PC-9 (cell line): ENCODE data around the gene CADM1. TPM values are rescaled to one million over a fixed set of nuclear protein-coding genes. Genes with fewer than 3 reads are reported as not detected.

ENCODE experiments used
- BruUV-seq: library from RNA; stranded (reverse); fragments of 400-500 nt; replicated peaks from 2 replicates; lab custom pipeline; 2021; lab: Mats Ljungman, UMichigan
- CTCF ChIA-PET: fragments of 300-600 bp; sonication (Branson Sonifier 250); formaldehyde crosslinking; loops from one replicate; lab custom pipeline; 2022; ENCODE audit warnings: antibody characterized with exemption; lab: Charles Lee
- POLR2A ChIA-PET: fragments of 300-600 bp; sonication (Branson Sonifier 250); formaldehyde crosslinking; loops from one replicate; lab custom pipeline; 2022; ENCODE audit warnings: antibody characterized with exemption; ENCODE audit not compliant: unreplicated experiment; lab: Charles Lee
- DNase-seq, 2 experiments: peaks; one replicate each; pipeline versions ENCODE4 v3.0.0 to v3.0.0-alpha.2; 2015 to 2022; ENCODE audit warnings: mixed read lengths in 1 of 2
- H2AFZ ChIP-seq: fragments of 200-600 bp; sonication (generic); 2 replicates; pipeline ENCODE4 v1.8.1; 2017; ENCODE audit warnings: antibody characterized with exemption
- H3F3A ChIP-seq: fragments of 200-600 bp; sonication (generic); 2 replicates; pipeline ENCODE4 v1.8.1; 2017; ENCODE audit warnings: antibody characterized with exemption, mild to moderate bottlenecking, low read depth; ENCODE audit not compliant: insufficient read depth
- H3K27ac ChIP-seq: fragments of 200-600 bp; sonication (generic); 2 replicates; pipeline ENCODE4 v1.6.1; 2016; ENCODE audit warnings: mixed run types
- H3K27me3 ChIP-seq: fragments of 200-600 bp; sonication (generic); 2 replicates; pipeline ENCODE4 v1.6.1; 2016; ENCODE audit warnings: low read depth, mixed run types; ENCODE audit not compliant: insufficient read depth
- H3K36me3 ChIP-seq: fragments of 200-600 bp; sonication (generic); 2 replicates; pipeline ENCODE4 v1.6.1; 2016; ENCODE audit warnings: low read depth, mixed run types
- H3K4me1 ChIP-seq: fragments of 200-600 bp; sonication (generic); replicated peaks from 2 replicates; pipeline ENCODE4 v1.6.1; 2016; ENCODE audit warnings: mixed run types; ENCODE audit not compliant: insufficient read depth
- H3K4me2 ChIP-seq: fragments of 200-600 bp; sonication (generic); 2 replicates; pipeline ENCODE4 v1.6.1; 2017; ENCODE audit warnings: mixed run types
- H3K4me3 ChIP-seq: fragments of 200-600 bp; sonication (generic); 2 replicates; pipeline ENCODE4 v1.6.1; 2016; ENCODE audit warnings: mixed run types
- H3K79me2 ChIP-seq: fragments of 200-600 bp; sonication (generic); 2 replicates; pipeline ENCODE4 v1.6.1; 2017; ENCODE audit warnings: low read depth, mixed run types
- H3K9me2 ChIP-seq: fragments of 200-600 bp; sonication (generic); 2 replicates; pipeline ENCODE4 v1.8.1; 2017; ENCODE audit warnings: mild to moderate bottlenecking; ENCODE audit not compliant: insufficient read depth
- H3K9me3 ChIP-seq: fragments of 200-600 bp; sonication (generic); 2 replicates; pipeline ENCODE4 v1.8.1; 2016; ENCODE audit warnings: low read depth; ENCODE audit not compliant: insufficient read depth
- H4K20me1 ChIP-seq: fragments of 200-600 bp; sonication (generic); 2 replicates; pipeline ENCODE4 v1.8.1; 2017; ENCODE audit not compliant: insufficient read depth
- CTCF ChIP-seq: fragments of 200-600 bp; sonication (generic); conservative IDR thresholded peaks from 2 replicates; pipeline ENCODE4 v1.6.1; 2017; ENCODE audit warnings: mixed run types, antibody characterized with exemption, mild to moderate bottlenecking, moderate library complexity
- EZH2 ChIP-seq: fragments of 200-600 bp; sonication (generic); IDR thresholded peaks from 2 replicates; pipeline ENCODE4 v1.8.0; 2017; ENCODE audit warnings: antibody characterized with exemption, low read depth
- intact Hi-C: fragments of 100-400 bp; cut with micrococcal nuclease; formaldehyde crosslinking; loops from one replicate; pipeline ENCODE4 v1.10.0; 2022; ENCODE audit not compliant: unreplicated experiment
- total RNA-seq: library from RNA; stranded (reverse); gene quantifications from 2 replicates; pipeline ENCODE4 v1.2.3, GENCODE V29; 2021

Gene CADM1
- total RNA-seq, 1 experiment from 2014 or later = not detected

GRCh38 chr11:115396533-115396932 is 107.7 kb downstream of the CADM1 start:
- Histone ChIP-seq H3K4me1 (no peaks in the 10 kb centered on the region), H3K27me3 (peaks cover 7% of the 10 kb centered on the region), H3K9me2 (no peaks in the 10 kb centered on the region), H3K79me2 (no peaks in the 10 kb centered on the region), H2AFZ (no peak overlapping the region), H3K4me2 (no peak overlapping the region), H4K20me1 (no peaks in the 10 kb centered on the region), H3K9me3 (no peaks in the 10 kb centered on the region), H3K27ac (no peak overlapping the region), H3F3A (no peaks in the 10 kb centered on the region), H3K36me3 (no peaks in the 10 kb centered on the region), H3K4me3 (no peak overlapping the region)
- intact Hi-C loops = no loop called here
- POLR2A ChIA-PET = no interaction called here
- TF ChIP-seq EZH2 (no peak), CTCF (no peak)
- no TSS peak for BruUV-seq
- CTCF ChIA-PET = no interaction called here
- DNase-seq = no peak

DNA sequence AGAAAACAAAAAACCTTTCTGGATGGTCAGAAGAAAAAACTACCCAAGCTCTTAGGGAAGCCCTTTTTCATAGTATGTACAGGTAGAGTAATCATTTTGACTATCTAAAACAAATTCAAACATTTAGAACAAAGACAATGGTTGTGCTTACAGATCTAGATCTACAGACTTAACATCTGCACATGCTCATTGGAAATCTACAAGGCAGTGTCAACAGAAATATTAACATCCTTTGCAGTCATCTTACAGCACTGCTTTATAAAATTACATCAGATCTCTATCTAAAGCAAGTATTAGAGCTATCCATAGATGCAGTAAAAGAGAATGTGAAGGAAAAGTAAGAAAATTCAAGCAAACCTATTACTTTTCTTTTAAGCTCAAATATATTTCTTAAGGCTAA is 110.3 kb downstream of the CADM1 start:
- Histone ChIP-seq H3F3A (no peaks in the 10 kb centered on the region), H3K9me3 (no peaks in the 10 kb centered on the region), H3K4me2 (no peak overlapping the region), H2AFZ (no peak overlapping the region), H3K9me2 (no peaks in the 10 kb centered on the region), H3K4me3 (no peak overlapping the region), H3K4me1 (no peaks in the 10 kb centered on the region), H3K27me3 (no peaks in the 10 kb centered on the region), H4K20me1 (no peaks in the 10 kb centered on the region), H3K79me2 (no peaks in the 10 kb centered on the region), H3K27ac (no peak overlapping the region), H3K36me3 (no peaks in the 10 kb centered on the region)
- BruUV-seq = no TSS peak
- intact Hi-C loops = no loop called here
- CTCF ChIA-PET = no interaction called here
- POLR2A ChIA-PET = no interaction called here
- TF ChIP-seq CTCF (no peak), EZH2 (no peak)
- DNase-seq = no peak

GRCh38 chr11:115391598-115391997 is 112.6 kb downstream of the CADM1 start:
- no peaks in the 10 kb centered on the region for H3K9me3 ChIP-seq
- ChIA-PET CTCF (no interaction called here), POLR2A (no interaction called here)
- H3F3A ChIP-seq = no peaks in the 10 kb centered on the region
- H3K36me3 ChIP-seq = no peaks in the 10 kb centered on the region
- intact Hi-C loops = no loop called here
- no peaks in the 10 kb centered on the region for H4K20me1 ChIP-seq
- H3K27me3 ChIP-seq = no peaks in the 10 kb centered on the region
- TF ChIP-seq EZH2 (no peak), CTCF (no peak)
- no peaks in the 10 kb centered on the region for H3K79me2 ChIP-seq
- H3K27ac ChIP-seq = no peak overlapping the region
- no peak overlapping the region for H2AFZ ChIP-seq
- no peak overlapping the region for H3K4me3 ChIP-seq
- H3K4me2 ChIP-seq = no peak overlapping the region
- BruUV-seq = no TSS peak
- DNase-seq = no peak
- no peaks in the 10 kb centered on the region for H3K9me2 ChIP-seq
- H3K4me1 ChIP-seq = no peaks in the 10 kb centered on the region
